ENCODE data around the gene HRC. TPM values are rescaled to one million over a fixed set of nuclear protein-coding genes. Genes with fewer than 3 reads are reported as not detected.

HRC gene
- total and polyA plus RNA-seq, 11 donors, result 267 to 1,953 (median 867) TPM

- Histone ChIP-seq H3K36me3 (peaks cover 0 to 42% (median 31%) of the 10 kb centered on the region in 9 donors), H3K27ac (peak overlapping the region; percentile 72 to 99 (median 90)), H3K4me3 (peak overlapping the region in 9 of 12 donors; percentile 5 to 34 (median 22)), H3K4me1 (peaks cover 5 to 28% (median 19%) of the 10 kb centered on the region in 12 donors), H3K9me3 (no peaks in the 10 kb centered on the region), H3K27me3 (no peaks in the 10 kb centered on the region)
- intact Hi-C loops (cut with DNase I), result loop anchor here in 1 of 10 donors (5.0 kb wide), 1 partner anchor 41 kb away; no protein-coding TSS in a partner anchor
- peak in 1 of 5 donors; percentile 58 for DNase-seq
- TF ChIP-seq CTCF (IDR thresholded peaks at IDR 0.05) (peak in 2 of 12 donors; percentile 9 to 28), POLR2A (IDR thresholded peaks at IDR 0.05) (no peak)
- WGBS, 4 donors, result 45 to 68% (median 53%) methylated on average over 10 to 30 of the region's 30 CpGs
- peak; percentile 44 to 66 (median 46) for ATAC-seq
Observed at GRCh38 chr19:49165865-49166301, 10.7 kb upstream of the HRC start.

- H3K27me3 ChIP-seq, result no peaks in the 10 kb centered on the region
- ATAC-seq, result peak; percentile 87 to 94 (median 92)
- peaks cover 0 to 41% (median 24%) of the 10 kb centered on the region in 9 donors for H3K36me3 ChIP-seq
- intact Hi-C loops (cut with DNase I), result loop anchor here in 1 of 10 donors (5.0 kb wide), 1 partner anchor 42 kb away; no protein-coding TSS in a partner anchor
- peaks cover 5 to 34% (median 20%) of the 10 kb centered on the region in 12 donors for H3K4me1 ChIP-seq
- DNase-seq, result peak; percentile 52 to 81 (median 65)
- TF ChIP-seq CTCF (IDR thresholded peaks at IDR 0.05) (no peak), POLR2A (IDR thresholded peaks at IDR 0.05) (peak in 1 of 2 donors; percentile 45)
- H3K27ac ChIP-seq, result peak overlapping the region; percentile 72 to 99 (median 90)
- no peaks in the 10 kb centered on the region for H3K9me3 ChIP-seq
- peak overlapping the region in 9 of 12 donors; percentile 5 to 34 (median 22) for H3K4me3 ChIP-seq
- WGBS, 4 donors, result 23 to 43% (median 28%) methylated on average over 20 to 24 of the region's 24 CpGs
Observed at GRCh38 chr19:49165111-49165750, 10.0 kb upstream of the HRC start.

- intact Hi-C loops (cut with DNase I), result loop anchor here in 3 of 10 donors (5.0 kb wide), 1 partner anchor 35 kb away; no protein-coding TSS in a partner anchor
- ATAC-seq, result no peak
- Histone ChIP-seq H3K27me3 (no peaks in the 10 kb centered on the region), H3K36me3 (peaks cover 0 to 17% (median 0%) of the 10 kb centered on the region in 9 donors), H3K9me3 (no peaks in the 10 kb centered on the region), H3K4me1 (peaks cover 5 to 59% (median 32%) of the 10 kb centered on the region in 12 donors), H3K4me3 (no peak overlapping the region), H3K27ac (peak overlapping the region in 4 of 12 donors; percentile 17 to 43 (median 30))
- TF ChIP-seq CTCF (IDR thresholded peaks at IDR 0.05) (no peak), POLR2A (IDR thresholded peaks at IDR 0.05) (no peak)
- no peak for DNase-seq
- 43 to 61% (median 55%) methylated on average over 4 of the region's 4 CpGs for WGBS, 4 donors
Observed at GRCh38 chr19:49161987-49162386, 6.8 kb upstream of the HRC start.
